ELR (cell line): Measurements from ENCODE around the gene STOML2.
"Not testable (repeated sequence)": the region's sequence is repeated elsewhere in the genome, so short reads cannot be mapped to it uniquely, and the experiment has no call there.

Experiments
- DNase-seq: peaks from one replicate; pipeline ENCODE4 v3.0.0-alpha.2; 2015; ENCODE audit warnings: low read depth

Gene STOML2

GRCh38 chr9:35102769-35103659 is at the start of gene STOML2:
STOML2 (minus strand) TSS chr9:35103131; CDS start chr9:35103094, 37 bp downstream.
- peak; percentile 98 for DNase-seq

- not testable (repeated sequence) for DNase-seq
Observed at GRCh38 chr9:35147941-35148563, 45.1 kb upstream of the STOML2 start.

GRCh38 chr9:35142037-35142436 is 39.1 kb upstream of the STOML2 start:
- no peak for DNase-seq

GRCh38 chr9:35140093-35140492 is 37.2 kb upstream of the STOML2 start:
- DNase-seq, result no peak

- no peak for DNase-seq
Observed at GRCh38 chr9:35136866-35137265, 33.9 kb upstream of the STOML2 start.

- no peak for DNase-seq
Observed at GRCh38 chr9:35135988-35136387, 33.1 kb upstream of the STOML2 start.

- DNase-seq, result no peak
Observed at GRCh38 chr9:35134920-35135319, 32.0 kb upstream of the STOML2 start.

GRCh38 chr9:35116898-35117551 is 14.1 kb upstream of the STOML2 start:
- DNase-seq, result peak; percentile 96

- DNase-seq, result no peak
Observed at GRCh38 chr9:35116539-35116897, 13.6 kb upstream of the STOML2 start.

GRCh38 chr9:35115680-35116538 is 13.0 kb upstream of the STOML2 start, which contains the start of gene ATOSB:
ATOSB (minus strand) TSS chr9:35115862; CDS start chr9:35108274, 7,588 bp downstream.
- DNase-seq, result peak; percentile 97

GRCh38 chr9:35114840-35115628 is 12.1 kb upstream of the STOML2 start:
- DNase-seq, result peak; percentile 70

GRCh38 chr9:35114113-35114839 is 11.3 kb upstream of the STOML2 start:
- DNase-seq, result peak; percentile 95

GRCh38 chr9:35112257-35113020 is 9.5 kb upstream of the STOML2 start:
- DNase-seq, result peak; percentile 89

- peak; percentile 100 for DNase-seq
Observed at GRCh38 chr9:35111001-35111933, 8.3 kb upstream of the STOML2 start.

- DNase-seq, result peak; percentile 73
Observed at GRCh38 chr9:35110327-35110761, 7.4 kb upstream of the STOML2 start.

GRCh38 chr9:35108946-35109575 is 6.1 kb upstream of the STOML2 start:
- DNase-seq, result no peak

GRCh38 chr9:35108461-35108860 is 5.5 kb upstream of the STOML2 start:
- DNase-seq, result no peak
